Fibroblast of skin of right quadriceps (primary cell): ENCODE data around the gene RITA1.
"Not testable (repeated sequence)": the region's sequence is repeated elsewhere in the genome, so short reads cannot be mapped to it uniquely, and the experiment has no call there.

ENCODE experiments used
- DNase-seq: peaks from one replicate; pipeline ENCODE4 v3.0.0-alpha.2; 2013

Gene RITA1, protein sequence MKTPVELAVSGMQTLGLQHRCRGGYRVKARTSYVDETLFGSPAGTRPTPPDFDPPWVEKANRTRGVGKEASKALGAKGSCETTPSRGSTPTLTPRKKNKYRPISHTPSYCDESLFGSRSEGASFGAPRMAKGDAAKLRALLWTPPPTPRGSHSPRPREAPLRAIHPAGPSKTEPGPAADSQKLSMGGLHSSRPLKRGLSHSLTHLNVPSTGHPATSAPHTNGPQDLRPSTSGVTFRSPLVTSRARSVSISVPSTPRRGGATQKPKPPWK

DNA sequence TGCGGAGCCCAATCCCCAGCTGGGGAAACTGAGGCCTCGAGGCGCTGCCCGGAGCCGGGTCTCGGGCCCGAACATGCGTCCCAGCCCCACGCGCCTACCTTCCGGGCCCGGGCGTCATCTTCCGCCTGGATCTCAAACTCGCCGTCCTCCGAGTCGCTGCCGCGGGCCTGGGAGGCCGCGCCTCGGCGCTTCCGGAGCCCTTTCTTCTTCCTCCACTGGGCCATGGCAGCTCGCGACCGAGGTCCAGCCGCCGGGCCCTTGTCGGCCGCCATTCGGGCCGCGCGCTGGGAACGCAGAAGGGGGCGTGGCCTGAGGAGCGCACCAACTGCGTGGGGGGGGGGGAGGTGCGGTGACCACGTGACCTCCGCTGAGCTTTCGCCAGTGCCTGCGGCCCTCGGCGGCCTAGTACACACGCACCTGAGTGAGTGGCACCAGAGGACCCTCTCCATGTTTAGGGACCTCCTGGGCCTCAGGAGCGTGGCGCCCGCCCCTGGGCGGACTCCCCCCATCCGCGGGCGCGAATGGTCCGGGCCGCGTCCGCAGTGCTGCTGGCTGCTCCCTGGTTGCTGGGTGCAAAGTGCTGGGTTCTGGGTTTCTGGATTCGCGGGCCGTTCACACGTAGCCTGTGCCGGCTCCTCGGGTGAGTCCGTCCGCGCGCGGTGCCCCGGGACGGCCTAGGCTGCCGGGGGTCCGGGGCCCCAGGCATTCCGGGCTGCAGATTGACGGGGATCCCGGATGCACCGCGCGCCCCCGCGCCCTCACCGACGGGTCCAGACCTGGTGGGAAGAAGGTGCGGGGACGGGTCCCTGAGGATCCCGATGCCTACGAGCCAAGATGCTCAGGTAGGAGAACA, at the start of gene RITA1, which contains the start of gene DDX54:
RITA1 (plus strand) TSS at position 542 of the 853 bp plus-strand sequence. CDS start 1,026 bp downstream, outside the sequence.
DDX54 (minus strand) TSS at position 299 of the 853 bp plus-strand sequence; CDS start at position 272, 27 bp downstream.
- peak; percentile 74 for DNase-seq

DNA sequence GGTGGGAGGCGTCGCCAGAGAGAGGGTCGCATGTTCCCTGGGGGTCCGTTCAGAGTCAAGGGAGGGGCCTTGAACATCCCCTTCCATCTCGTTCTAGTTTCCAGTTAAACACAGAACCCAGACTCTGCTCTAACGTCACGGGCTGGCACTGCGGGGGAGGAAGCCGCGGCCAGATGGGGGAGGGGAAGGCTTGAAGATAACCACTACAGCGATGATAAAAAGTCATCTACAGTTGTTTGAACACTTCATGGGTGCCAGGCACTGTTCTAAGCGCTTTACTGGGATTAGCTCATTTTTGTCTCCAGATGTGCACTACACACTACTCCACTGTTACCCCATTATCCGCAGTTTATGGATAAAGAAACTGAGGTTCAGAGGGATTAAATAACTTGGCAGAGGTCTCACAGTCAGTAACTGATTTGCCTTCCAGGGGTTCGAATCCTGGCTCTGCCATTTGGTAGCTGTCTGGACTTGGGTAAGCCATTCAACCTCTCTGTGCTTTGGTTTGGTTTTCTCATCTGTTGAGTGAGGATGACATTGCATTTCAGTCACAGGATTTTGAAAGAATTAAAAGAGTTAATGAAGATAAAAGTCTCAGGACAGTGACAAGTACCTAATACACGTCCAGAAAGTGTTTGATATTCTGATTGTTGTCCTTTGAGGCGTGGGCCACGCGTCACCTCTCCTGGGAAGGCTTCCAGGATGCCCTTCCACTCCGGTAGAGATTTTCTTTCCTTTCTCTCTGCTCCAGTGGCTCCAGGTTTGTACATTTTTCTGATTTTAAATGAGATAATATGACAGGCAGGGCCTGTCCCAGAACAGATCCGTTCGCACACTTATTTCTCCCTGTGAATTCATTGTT, 49.2 kb upstream of the RITA1 start:
- DNase-seq, result no peak

DNA sequence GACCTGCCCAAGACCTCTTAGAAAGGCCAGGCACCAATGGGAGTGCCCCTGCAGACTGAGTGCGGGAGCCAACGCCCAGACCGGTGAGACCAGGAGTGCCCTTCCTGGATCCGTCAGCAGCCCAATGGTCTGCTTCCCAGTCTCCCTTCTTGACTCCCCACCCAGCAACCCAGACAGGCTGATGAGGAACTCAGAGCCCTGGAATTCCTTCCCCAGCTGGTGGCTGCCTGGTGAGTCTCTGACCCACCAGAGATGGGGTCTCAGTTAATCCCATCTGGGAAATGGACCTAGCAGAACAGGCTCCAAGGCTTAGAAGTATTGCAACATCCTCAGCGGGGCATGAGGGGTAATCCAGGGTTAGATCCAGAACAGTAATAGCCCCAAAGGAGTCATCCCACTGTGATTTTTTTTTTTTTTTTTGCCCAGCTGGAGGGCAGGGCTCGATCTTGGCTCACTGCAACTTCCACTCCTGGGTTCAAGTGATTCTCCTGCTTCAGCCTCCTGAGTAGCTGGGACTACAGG, 48.5 kb upstream of the RITA1 start:
- no peak for DNase-seq

DNA sequence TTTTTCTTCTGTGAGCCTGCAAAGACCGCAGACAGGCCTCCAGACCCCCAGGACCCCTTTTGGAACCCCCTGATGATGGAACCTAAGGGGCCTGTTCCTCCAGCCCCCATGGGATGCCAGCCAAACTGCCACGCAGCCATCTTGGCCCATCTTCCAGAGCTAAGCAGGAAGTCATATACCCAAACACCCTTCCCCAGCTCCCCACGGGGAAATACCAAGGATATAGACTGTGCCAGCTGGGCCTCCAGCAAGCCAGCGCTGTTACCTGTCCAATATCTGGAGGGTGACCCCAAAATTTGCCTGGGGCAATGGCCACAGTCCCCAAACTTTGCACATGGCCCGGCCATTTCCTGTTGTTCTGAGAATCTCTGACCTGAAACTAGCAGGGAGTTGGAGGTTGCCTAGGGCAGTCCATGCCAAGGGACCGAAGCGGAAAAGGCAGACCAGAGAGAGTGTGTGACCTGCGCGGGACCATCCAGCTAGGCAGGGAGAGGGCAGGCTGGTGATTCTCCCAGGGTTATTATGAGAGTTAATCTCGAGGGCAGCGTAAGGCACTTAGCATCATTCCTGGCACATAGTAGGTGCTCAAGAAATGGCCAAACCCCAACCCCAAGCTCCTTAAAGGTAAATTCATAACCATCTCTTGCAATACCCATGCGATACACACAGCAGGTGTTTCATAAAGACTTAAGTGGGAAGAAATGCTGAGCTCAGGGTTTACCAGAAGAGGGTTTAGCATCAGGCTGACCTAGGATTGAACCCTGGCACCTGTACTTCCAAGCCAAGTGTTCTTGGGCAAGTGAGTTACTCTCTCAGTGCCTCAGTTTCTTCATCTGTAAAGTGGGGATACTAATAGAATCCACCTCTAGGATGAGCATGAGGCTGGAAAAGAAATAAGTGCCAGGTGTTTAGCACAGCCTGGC, 47.4 kb upstream of the RITA1 start:
- DNase-seq, result no peak

DNA sequence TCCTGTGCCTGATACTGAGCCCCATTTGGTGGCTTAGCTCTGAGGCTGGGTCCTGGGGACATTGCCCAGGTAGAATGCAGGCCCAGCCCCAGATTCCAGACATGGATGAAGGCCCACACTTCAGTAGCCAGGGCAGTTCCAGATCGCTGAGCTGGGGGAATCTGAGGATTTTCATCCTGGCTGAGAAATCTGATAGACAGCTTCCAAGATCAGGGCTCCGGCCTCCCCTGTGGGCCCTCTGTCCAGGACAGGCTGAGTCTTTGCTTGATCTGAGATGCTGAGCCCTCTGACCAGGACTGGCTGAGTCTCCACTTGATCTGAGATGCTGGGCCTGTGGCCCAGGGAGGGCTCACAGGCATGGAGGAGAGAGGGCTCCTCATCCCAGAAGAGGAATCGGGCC, 46.7 kb upstream of the RITA1 start:
- no peak for DNase-seq

DNA sequence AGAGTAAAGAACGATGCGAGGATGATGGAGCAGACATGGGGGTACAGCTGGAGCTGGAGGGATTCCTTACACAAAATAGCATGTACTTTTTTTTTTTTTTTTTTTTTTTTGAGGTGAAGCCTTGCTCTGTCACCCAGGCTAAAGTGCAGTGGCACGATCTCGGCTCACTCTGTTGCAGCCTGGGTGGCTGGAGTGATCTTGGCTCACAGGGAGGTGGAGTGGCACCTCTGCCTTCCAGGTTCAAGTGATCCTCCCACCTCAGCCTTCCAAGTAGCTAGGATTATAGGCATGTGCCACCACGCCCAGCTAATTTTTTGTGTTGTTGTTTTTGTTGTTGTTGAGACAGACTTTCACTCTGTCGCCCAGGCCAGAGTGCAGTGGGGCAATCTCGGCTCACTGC, 44.8 kb upstream of the RITA1 start:
- no peak for DNase-seq

DNA sequence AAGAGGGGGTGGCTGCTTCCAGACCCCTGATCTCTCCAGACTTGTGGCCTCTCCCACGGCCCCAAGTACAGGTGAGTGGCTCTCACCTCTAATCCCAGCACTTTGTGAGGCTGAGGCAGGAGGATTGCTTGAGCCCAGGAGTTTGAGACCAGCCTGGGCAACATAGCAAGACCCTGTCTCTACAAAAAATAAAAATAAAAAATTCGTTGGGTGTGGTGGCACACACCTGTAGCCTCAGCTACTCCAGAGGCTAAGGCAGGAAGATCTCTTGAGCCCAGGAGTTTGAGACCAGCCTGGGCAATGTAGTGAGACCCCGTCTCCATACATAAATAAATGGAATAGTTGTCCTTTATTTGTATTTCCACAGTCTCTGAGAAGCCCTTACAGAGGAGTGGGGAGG, 43.8 kb upstream of the RITA1 start:
- DNase-seq, result not testable (repeated sequence)

DNA sequence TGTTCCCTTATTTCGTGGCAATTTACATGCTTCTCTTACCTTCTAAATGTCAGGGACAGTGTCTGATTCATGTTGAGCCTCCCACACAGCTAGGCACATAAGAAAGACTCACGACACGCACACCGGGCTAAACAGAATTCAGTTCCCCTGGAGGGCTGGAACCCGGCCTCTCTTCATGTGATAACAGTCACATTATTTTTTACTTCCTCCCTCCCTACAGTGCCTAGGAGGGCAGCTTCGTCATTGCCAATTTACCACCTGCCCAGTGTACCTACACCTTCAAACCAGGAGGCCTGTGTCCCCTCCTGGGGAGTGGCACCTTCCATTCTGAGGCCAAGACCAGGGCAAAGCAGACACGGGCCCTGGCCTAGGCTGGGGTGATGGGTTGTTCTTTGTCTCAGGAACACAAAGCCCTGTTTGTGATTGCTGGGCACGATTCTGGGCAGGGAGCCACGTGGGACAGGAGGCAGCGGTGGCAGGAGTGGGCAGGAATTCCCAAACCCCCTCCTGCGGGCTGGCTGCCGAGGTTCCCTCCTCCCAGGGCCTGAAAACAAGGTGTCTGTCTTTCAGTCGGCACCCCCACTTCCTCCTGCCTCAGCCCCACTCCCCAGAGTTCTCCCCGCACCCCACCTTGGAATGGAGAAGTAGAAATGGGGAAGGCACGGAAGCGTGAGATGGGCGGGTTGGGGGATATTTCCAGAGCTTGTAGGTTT, 43.2 kb upstream of the RITA1 start:
- DNase-seq, result no peak

DNA sequence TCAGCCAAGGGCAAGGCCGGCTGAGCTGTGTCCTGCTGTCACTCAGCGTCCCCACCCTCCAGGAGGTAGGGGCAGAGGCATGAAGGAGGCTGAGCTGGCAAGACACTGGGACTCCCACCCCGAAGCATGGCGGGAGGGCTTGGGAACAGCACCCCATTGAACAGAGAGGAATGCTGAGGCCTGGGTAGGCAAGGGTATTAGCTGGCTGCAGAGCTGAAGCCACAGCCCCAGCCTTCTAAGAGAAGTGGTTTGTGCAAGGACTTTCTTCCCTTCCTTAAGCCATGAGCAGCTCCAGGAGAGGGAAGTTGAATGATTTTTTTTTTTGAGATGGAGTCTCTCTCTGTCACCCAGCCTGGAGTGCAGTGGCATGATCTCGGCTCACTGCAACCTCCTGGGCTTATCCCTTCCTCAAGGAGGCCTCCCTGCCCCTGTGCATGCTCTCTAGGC, 42.6 kb upstream of the RITA1 start:
- DNase-seq, result no peak

DNA sequence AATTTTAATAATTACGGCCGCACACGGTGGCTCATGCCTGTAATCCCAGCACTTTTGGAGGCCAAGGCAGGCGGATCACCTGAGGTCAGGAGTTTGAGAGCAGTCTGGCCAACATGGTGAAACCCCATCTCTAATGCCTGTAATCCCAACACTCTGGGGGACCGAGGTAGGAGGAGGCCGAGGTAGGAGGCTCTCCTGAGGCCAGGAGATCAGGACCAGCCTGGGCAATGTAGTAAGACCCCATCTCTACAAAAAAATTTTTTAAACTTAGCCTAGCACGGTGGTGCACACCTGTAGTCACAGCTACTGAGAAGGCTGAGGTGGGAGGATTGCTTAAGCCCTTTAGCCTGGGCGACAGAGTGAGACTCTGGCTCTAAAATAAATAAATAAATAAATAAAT, 41.6 kb upstream of the RITA1 start:
- DNase-seq, result no peak

DNA sequence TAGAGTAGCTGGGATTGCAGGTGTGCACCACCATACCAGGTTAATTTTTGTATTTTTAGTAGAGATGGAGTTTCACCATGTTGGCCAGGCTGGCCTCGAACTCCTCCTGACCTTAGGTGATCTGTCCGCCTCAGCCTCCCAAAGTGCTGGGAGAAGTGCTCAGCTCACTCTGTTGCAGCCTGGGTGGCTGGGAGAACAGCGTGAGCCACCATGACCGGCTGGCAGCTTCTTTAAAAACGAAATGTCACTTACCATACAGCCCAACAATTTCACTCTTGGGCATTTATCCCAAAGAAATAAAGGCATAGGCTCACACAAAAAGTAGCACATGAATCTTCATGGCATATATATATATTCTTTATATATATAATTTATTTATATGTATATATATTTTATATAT, 40.7 kb upstream of the RITA1 start:
- no peak for DNase-seq

DNA sequence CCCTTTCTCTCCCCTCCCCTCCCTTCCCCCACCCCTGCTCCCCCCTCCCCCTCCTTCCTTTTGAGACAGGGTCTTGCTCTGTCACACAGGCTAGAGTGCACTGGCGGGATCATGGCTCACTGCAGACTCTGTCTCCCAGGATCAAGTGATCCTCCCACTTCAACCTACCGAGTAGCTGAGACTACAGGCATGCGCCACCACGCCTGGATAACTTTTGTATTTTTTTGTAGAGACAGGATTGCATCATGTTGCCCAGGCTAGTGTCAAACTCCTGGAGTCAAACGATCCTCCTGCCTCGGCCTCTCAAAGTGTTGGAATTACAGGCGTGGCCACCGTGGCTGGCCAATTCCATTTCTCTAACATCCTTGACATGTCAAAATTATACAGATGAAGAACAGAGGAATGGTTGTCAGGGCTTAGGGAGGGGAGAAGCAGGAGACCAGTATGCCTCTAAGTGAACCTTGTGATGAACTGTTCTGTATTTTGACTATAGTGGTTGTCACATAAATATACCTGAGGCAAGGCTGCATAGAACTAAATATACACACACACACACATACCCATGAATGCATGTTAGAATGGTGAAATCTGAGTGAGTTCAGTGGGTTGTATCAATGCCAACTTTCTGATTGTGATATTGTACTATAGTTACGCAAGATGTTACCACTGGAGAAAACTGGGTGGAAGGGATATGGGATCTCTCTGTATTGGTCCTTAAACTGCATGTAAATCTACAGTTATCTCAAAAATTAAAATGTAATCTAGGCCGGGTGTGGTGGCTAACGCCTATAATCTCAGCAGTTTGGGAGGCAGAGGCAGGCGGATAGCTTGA, 39.6 kb upstream of the RITA1 start:
- DNase-seq, result no peak

DNA sequence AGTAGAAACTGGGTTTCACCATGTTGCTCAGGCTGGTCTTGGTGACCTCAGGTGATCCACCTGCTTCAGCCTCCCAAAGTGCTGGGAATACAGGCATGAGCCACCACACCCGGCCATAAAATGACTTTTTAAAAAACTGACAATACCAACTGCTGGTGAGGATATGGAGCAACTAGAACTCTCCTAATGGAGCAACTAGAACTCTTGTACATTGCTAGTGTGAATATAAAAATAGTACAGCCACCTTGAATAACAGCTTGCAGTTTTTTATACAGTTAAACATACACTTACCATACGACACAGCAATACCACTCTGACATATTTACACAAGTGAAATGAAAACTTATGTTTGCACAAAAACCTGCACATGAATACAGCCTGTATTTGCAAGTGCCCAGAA, 38.5 kb upstream of the RITA1 start:
- no peak for DNase-seq

DNA sequence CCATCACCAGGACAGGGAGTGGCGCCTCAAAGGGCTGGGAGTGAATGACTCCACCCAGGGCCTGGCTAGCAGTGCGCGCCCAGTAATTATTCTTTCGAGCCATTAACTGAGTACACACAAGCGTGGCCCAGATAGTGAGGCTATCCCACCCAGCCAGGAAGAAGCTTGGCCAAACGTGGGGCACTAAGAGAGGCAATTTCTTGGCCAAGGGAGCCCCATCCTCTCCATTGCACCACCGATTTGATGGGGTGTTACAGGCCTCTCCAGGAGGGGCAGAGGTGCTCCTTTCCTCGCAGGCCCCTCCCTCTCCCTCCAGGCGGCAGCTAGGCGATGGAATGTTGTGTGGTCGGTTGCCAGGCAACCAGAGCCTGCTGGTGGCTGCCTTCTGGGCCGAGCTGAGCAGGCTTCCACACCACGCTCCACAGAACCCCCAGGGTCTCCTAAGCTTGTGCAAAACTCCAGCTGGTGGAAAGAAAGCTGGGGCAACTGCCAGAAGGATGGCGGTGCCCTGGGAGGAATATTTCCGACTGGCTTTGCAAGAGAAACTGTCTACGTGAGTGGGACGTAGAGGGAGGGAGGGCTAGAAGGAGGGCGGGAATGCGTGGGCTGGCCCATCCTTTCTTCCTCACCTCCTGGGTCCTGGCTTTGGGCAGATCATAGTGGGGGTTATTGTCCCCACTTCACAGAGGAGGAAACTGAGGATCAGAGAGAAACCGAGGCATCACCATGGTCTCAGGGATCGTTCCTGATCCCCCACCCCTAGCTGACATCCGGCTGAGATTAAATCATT, 36.0 kb upstream of the RITA1 start, which contains the start of gene CFAP73:
CFAP73 (plus strand) TSS at position 364 of the 790 bp plus-strand sequence; CDS start at position 498, 134 bp downstream.
- DNase-seq, result peak; percentile 86

DNA sequence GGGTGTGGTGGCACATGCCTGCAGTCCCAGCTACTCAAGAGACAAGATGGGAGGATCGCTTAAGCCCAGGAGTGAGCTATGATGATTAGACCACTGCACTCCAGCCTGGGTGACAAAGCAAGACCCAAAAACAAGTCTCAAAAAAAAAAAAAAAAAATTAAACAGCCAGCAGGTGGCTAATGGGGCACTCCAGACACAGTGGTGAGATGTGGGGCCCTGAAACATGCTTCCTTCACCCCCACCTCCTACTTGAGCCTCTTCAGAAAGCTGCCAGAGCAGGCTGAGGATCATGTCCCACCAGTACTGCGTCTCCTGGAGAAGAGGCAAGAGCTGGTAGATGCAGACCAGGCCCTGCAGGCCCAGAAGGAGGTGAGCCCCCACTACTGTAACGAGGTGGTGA, 33.9 kb upstream of the RITA1 start:
- DNase-seq, result no peak

DNA sequence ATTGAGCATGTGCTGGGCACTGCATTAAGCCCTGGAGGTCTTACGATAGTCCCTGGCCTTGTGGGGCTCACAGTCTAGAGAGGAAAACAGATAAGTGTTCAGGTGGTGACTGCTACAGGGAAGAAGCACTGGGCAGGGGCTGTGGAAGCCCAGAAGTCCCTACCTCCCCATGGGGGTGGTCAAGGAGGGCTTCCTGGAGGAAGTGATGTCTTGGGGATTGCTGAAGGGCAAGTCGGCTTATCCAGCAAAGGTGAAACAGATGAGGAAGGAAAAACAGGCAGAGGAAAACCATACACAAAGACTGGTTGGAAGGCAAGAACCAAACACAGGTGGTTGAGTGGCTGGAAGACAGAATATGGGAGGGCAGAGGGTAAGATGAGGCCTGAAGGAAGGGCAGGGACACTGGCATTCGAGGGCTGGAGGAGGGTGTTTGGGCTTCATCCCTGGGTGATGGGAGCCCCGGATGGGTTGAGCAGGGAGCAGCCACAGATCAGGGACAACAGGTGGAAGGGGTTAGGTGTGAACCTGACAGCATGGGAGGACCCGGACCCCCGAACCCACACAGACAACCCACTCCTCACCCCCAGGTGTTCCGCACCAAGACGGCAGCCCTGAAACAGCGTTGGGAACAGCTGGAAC, 33.2 kb upstream of the RITA1 start:
- no peak for DNase-seq

DNA sequence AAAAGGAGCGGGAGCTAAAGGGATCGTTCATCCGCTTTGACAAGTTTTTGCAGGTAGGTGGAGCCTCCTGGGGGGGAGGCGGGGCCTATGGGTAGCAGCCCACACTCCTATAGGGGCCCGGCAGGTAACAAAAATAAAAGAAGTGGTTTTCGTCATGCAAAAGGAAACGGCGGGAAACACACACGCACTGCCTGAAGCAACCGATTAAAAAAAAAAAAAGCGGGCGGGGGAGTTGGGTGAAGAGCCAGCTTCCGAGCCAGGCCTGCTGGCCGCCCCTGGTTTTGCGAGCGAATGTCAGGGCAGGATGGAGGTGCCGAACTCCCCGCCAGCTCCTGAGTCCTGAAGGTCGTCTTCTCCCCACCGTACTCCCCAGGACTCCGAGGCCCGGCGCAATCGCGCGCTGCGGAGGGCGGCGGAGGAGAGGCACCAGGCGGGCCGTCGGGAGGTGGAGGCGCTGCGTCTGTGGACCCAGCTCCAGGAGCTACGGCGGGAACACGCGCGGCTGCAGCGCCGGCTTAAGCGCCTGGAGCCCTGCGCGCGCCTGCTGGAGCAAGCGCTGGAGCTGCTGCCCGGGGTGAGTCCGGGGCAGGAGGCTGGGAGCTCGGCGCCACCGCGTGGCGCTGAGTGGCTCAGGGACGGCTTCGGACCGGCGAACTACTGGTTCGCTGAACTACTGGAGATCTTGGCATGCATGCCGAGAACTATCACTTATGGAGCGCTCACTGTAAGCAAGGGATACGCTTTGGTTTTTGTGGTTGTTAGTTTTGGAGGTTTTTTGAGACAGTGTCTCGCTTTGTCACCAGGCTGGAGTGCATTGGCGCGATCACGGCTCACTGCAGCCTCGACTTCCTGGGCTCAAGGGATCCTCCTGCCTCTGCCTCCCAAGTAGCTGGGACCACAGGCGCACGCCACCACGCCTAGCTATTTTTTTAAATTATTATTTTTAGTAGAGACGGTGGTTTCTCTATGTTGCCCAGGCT, 32.4 kb upstream of the RITA1 start:
- peak; percentile 62 for DNase-seq
